ENCODE measurements around the gene SAPCD2. TPM values are rescaled to one million over a fixed set of nuclear protein-coding genes. Genes with fewer than 3 reads are reported as not detected.

Gene SAPCD2
- total and polyA plus RNA-seq, 2 of the 8 experiments (the other 6 are each of a cell fraction or from before 2014, with no cell fraction given): 12.7 to 32.1 TPM

DNA sequence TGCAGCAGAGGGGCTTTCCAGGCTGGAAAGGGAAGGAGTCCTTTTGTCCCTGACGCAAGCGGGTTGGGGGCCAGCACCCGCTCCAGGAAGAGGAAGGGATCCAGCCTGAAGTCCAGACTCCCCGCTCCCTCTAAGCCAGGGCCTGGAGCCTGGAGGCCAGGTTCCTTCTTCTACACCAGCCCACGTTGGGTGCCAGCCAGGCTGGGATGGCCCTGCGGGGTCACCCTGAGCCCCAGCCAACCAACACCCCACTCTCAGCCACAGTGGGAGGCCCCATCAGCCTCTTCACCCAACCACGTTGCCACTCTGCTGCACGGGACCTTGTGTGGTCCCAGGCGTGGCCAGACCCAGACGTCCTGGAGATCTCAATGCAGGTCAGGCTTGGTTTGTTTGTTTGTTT, 37.5 kb downstream of the SAPCD2 start (continued):
- TF ChIP-seq, protein P1, sequence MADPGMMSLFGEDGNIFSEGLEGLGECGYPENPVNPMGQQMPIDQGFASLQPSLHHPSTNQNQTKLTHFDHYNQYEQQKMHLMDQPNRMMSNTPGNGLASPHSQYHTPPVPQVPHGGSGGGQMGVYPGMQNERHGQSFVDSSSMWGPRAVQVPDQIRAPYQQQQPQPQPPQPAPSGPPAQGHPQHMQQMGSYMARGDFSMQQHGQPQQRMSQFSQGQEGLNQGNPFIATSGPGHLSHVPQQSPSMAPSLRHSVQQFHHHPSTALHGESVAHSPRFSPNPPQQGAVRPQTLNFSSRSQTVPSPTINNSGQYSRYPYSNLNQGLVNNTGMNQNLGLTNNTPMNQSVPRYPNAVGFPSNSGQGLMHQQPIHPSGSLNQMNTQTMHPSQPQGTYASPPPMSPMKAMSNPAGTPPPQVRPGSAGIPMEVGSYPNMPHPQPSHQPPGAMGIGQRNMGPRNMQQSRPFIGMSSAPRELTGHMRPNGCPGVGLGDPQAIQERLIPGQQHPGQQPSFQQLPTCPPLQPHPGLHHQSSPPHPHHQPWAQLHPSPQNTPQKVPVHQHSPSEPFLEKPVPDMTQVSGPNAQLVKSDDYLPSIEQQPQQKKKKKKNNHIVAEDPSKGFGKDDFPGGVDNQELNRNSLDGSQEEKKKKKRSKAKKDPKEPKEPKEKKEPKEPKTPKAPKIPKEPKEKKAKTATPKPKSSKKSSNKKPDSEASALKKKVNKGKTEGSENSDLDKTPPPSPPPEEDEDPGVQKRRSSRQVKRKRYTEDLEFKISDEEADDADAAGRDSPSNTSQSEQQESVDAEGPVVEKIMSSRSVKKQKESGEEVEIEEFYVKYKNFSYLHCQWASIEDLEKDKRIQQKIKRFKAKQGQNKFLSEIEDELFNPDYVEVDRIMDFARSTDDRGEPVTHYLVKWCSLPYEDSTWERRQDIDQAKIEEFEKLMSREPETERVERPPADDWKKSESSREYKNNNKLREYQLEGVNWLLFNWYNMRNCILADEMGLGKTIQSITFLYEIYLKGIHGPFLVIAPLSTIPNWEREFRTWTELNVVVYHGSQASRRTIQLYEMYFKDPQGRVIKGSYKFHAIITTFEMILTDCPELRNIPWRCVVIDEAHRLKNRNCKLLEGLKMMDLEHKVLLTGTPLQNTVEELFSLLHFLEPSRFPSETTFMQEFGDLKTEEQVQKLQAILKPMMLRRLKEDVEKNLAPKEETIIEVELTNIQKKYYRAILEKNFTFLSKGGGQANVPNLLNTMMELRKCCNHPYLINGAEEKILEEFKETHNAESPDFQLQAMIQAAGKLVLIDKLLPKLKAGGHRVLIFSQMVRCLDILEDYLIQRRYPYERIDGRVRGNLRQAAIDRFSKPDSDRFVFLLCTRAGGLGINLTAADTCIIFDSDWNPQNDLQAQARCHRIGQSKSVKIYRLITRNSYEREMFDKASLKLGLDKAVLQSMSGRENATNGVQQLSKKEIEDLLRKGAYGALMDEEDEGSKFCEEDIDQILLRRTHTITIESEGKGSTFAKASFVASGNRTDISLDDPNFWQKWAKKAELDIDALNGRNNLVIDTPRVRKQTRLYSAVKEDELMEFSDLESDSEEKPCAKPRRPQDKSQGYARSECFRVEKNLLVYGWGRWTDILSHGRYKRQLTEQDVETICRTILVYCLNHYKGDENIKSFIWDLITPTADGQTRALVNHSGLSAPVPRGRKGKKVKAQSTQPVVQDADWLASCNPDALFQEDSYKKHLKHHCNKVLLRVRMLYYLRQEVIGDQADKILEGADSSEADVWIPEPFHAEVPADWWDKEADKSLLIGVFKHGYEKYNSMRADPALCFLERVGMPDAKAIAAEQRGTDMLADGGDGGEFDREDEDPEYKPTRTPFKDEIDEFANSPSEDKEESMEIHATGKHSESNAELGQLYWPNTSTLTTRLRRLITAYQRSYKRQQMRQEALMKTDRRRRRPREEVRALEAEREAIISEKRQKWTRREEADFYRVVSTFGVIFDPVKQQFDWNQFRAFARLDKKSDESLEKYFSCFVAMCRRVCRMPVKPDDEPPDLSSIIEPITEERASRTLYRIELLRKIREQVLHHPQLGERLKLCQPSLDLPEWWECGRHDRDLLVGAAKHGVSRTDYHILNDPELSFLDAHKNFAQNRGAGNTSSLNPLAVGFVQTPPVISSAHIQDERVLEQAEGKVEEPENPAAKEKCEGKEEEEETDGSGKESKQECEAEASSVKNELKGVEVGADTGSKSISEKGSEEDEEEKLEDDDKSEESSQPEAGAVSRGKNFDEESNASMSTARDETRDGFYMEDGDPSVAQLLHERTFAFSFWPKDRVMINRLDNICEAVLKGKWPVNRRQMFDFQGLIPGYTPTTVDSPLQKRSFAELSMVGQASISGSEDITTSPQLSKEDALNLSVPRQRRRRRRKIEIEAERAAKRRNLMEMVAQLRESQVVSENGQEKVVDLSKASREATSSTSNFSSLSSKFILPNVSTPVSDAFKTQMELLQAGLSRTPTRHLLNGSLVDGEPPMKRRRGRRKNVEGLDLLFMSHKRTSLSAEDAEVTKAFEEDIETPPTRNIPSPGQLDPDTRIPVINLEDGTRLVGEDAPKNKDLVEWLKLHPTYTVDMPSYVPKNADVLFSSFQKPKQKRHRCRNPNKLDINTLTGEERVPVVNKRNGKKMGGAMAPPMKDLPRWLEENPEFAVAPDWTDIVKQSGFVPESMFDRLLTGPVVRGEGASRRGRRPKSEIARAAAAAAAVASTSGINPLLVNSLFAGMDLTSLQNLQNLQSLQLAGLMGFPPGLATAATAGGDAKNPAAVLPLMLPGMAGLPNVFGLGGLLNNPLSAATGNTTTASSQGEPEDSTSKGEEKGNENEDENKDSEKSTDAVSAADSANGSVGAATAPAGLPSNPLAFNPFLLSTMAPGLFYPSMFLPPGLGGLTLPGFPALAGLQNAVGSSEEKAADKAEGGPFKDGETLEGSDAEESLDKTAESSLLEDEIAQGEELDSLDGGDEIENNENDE (IDR thresholded peaks at IDR 0.05; ENCODE audit: insufficient replicate concordance, low read length): no peak
- TF ChIP-seq SAP30 (IDR thresholded peaks at IDR 0.05; ENCODE audit: insufficient read depth, insufficient replicate concordance, low read length) (no peak), SIX5 (IDR thresholded peaks at IDR 0.05; ENCODE audit: low read depth, low read length) (no peak), CREB1 (IDR thresholded peaks at IDR 0.05) (no peak), HDAC2 (IDR thresholded peaks at IDR 0.05; ENCODE audit: borderline replicate concordance in 1 of 2, low read depth in 2 of 2, low read length in 2 of 2) (no peak), BACH1 (IDR thresholded peaks at IDR 0.05; ENCODE audit: low read length) (no peak)
